Left lung (tissue), 10 donors: ENCODE data around the gene HPSE2. TPM values are rescaled to one million over a fixed set of nuclear protein-coding genes. Genes with fewer than 3 reads are reported as not detected.
"Not testable (repeated sequence)": the region's sequence is repeated elsewhere in the genome, so short reads cannot be mapped to it uniquely, and the experiment has no call there.

Experiments
- ATAC-seq: fragments of 200-7000 bp; cut with Tn5 transposase; one replicate; pipeline ENCODE4 v1.9.1; 2020; ENCODE audit warnings: moderate library complexity
- DNase-seq, 4 donors: peaks; one replicate each; pipeline ENCODE4 v3.0.0-alpha.2; 2013 to 2020
- H3K27ac ChIP-seq, 2 donors: fragments of 200-600 bp; sonication (generic) in 1 of 2; one replicate each; pipeline versions ENCODE4 v1.5.0 to v1.8.0; 2020 to 2021
- H3K27me3 ChIP-seq, 2 donors: fragments of 200-600 bp; sonication (generic) in 1 of 2; one replicate each; pipeline versions ENCODE4 v1.5.0 to v1.8.0; 2020 to 2021
- H3K36me3 ChIP-seq, 2 donors: fragments of 200-600 bp; sonication (generic) in 1 of 2; one replicate each; pipeline versions ENCODE4 v1.5.0 to v1.8.0; 2020 to 2021
- H3K4me1 ChIP-seq, 2 donors: fragments of 200-600 bp; one replicate each; pipeline ENCODE4 v1.8.0; 2021
- H3K4me3 ChIP-seq, 2 donors: fragments of 200-600 bp; sonication (generic) in 1 of 2; one replicate each; pipeline versions ENCODE4 v1.5.0 to v1.8.0; 2020 to 2021; ENCODE audit warnings: mild to moderate bottlenecking in 1 of 2
- H3K9me3 ChIP-seq, 2 donors: fragments of 200-600 bp; sonication (generic) in 1 of 2; one replicate each; pipeline versions ENCODE4 v1.5.0 to v1.8.0; 2020 to 2021
- CTCF ChIP-seq, 2 donors: fragments of 200-600 bp; sonication (generic) in 1 of 2; IDR thresholded peaks; one replicate each; pipeline versions ENCODE4 v1.5.0 to v1.8.0; 2021; ENCODE audit warnings: antibody characterized with exemption in 2 of 2
- intact Hi-C, 2 donors: fragments of 100-400 bp; cut with DNase I; formaldehyde crosslinking; loops; one replicate each; pipeline versions ENCODE4 v1.11.2 to v1.14.2; 2022
- polyA plus RNA-seq, 6 donors: library from polyadenylated mRNA; unstranded; fragments of 120-200 nt; gene quantifications; one replicate each; pipeline ENCODE4 v1.2.1, GENCODE V29; 2013; ENCODE audit not compliant: insufficient read length in 6 of 6
- total RNA-seq, 2 donors: library from RNA; stranded (reverse); fragmentation: NEBNext Ultra II Directional; extraction: Animal tissue kit (Norgen Biotek cat#: 25700); gene quantifications; one replicate each; pipeline ENCODE4 v1.2.1, GENCODE V29; 2021
- donor health status: DM: no; HTN: yes; CAD: no.
- donor health status: DM: no; HTN: no; CAD: no.

HPSE2 gene
- total and polyA plus RNA-seq, 8 donors = 0.50 to 20.4 (median 12.1) TPM

GRCh38 chr10:98509745-98510144 is 725.9 kb downstream of the HPSE2 start:
- Histone ChIP-seq H3K27me3 (no peaks in the 10 kb centered on the region), H3K36me3 (no peaks in the 10 kb centered on the region), H3K9me3 (no peaks in the 10 kb centered on the region), H3K4me1 (no peaks in the 10 kb centered on the region), H3K4me3 (no peak overlapping the region), H3K27ac (no peak overlapping the region)
- TF ChIP-seq CTCF (IDR thresholded peaks at IDR 0.05) = no peak
- DNase-seq (no peak), ATAC-seq (no peak)
- intact Hi-C loops = no loop called here

- H3K36me3 ChIP-seq, H3K27me3 ChIP-seq, H3K4me1 ChIP-seq, ATAC-seq, H3K9me3 ChIP-seq, intact Hi-C loops, H3K4me3 ChIP-seq, DNase-seq, H3K27ac ChIP-seq: not testable (repeated sequence)
These were observed 733.1 kb downstream of the HPSE2 start for GRCh38 chr10:98502535-98502934.

- TF ChIP-seq CTCF (IDR thresholded peaks at IDR 0.05) = no peak
- intact Hi-C loops = no loop called here
- Histone ChIP-seq H3K36me3 (no peaks in the 10 kb centered on the region), H3K27me3 (no peaks in the 10 kb centered on the region), H3K4me1 (no peaks in the 10 kb centered on the region), H3K9me3 (peaks cover 0 to 17% of the 10 kb centered on the region in 2 donors), H3K4me3 (no peak overlapping the region), H3K27ac (no peak overlapping the region)
- ATAC-seq (no peak), DNase-seq (no peak)
These were observed 742.9 kb downstream of the HPSE2 start for GRCh38 chr10:98492763-98493162.

GRCh38 chr10:98489561-98490481 is 745.8 kb downstream of the HPSE2 start:
- no peak overlapping the region for H3K4me3 ChIP-seq

GRCh38 chr10:98488669-98489430 is 746.8 kb downstream of the HPSE2 start:
- TF ChIP-seq CTCF (IDR thresholded peaks at IDR 0.05) = no peak
- Histone ChIP-seq H3K27me3 (no peaks in the 10 kb centered on the region), H3K36me3 (no peaks in the 10 kb centered on the region), H3K9me3 (no peaks in the 10 kb centered on the region), H3K27ac (no peak overlapping the region), H3K4me3 (no peak overlapping the region), H3K4me1 (no peaks in the 10 kb centered on the region)
- ATAC-seq (no peak), DNase-seq (no peak)
- intact Hi-C loops = no loop called here

More at GRCh38 chr10:98489561-98490481, 745.8 kb downstream of the HPSE2 start:
- H3K36me3 ChIP-seq = no peaks in the 10 kb centered on the region
- DNase-seq (no peak), ATAC-seq (no peak)
- H3K27me3 ChIP-seq = no peaks in the 10 kb centered on the region
- intact Hi-C loops = no loop called here
- H3K27ac ChIP-seq = no peak overlapping the region
- TF ChIP-seq CTCF (IDR thresholded peaks at IDR 0.05) = no peak
- H3K9me3 ChIP-seq = peaks cover 0 to 2% of the 10 kb centered on the region in 2 donors
- H3K4me1 ChIP-seq = no peaks in the 10 kb centered on the region
